NB4 (cell line): ENCODE results near the gene GRIK1.

ENCODE experiments used
- CTCF ChIP-seq: IDR thresholded peaks from one replicate; pipeline ENCODE4 v1.5.1; 2012; ENCODE audit warnings: low read depth, low read length
- MYC ChIP-seq: IDR thresholded peaks from 2 replicates; pipeline ENCODE4 v1.6.1; 2011; ENCODE audit warnings: low read depth, low read length
- POLR2A ChIP-seq: IDR thresholded peaks from 2 replicates; pipeline ENCODE4 v1.6.1; 2011; ENCODE audit warnings: mild to moderate bottlenecking; ENCODE audit not compliant: insufficient read length; ENCODE audit errors: extremely low read depth
- TF ChIP-seq, protein P1 (sequence below): IDR thresholded peaks from 2 replicates; pipeline ENCODE4 v1.6.1; 2011; ENCODE audit warnings: low read depth, low read length

- TF ChIP-seq CTCF (no peak), POLR2A (no peak), MYC (no peak)
- TF ChIP-seq, protein P1, sequence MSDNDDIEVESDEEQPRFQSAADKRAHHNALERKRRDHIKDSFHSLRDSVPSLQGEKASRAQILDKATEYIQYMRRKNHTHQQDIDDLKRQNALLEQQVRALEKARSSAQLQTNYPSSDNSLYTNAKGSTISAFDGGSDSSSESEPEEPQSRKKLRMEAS, result no peak
Observed at GRCh38 chr21:29961291-29962027, 21.7 kb upstream of the GRIK1 start.
